HG03354 (cell line): Measurements from ENCODE around the gene MESD.
"Not testable (repeated sequence)": the region's sequence is repeated elsewhere in the genome, so short reads cannot be mapped to it uniquely, and the experiment has no call there.

Experiments
- ATAC-seq: cut with Tn5 transposase; IDR thresholded peaks from one replicate; pipeline ENCODE4 v1.9.1; 2021; ENCODE audit warnings: mild to moderate bottlenecking; ENCODE audit not compliant: unreplicated experiment, poor library complexity, severe bottlenecking

The MESD gene

GRCh38 chr15:80969316-80969715 is 20.3 kb downstream of the MESD start:
- no peak for ATAC-seq

GRCh38 chr15:80967991-80968510 is 21.6 kb downstream of the MESD start:
- no peak for ATAC-seq

GRCh38 chr15:80967451-80967850 is 22.2 kb downstream of the MESD start:
- no peak for ATAC-seq

- ATAC-seq, result no peak
These were observed 23.0 kb downstream of the MESD start for GRCh38 chr15:80966431-80967197.

- ATAC-seq, result not testable (repeated sequence)
These were observed 24.2 kb downstream of the MESD start for GRCh38 chr15:80965454-80965853.

GRCh38 chr15:80958818-80959495 is 30.7 kb downstream of the MESD start:
- ATAC-seq, result no peak

GRCh38 chr15:80957976-80958375 is 31.6 kb downstream of the MESD start:
- no peak for ATAC-seq

- no peak for ATAC-seq
These were observed 32.1 kb downstream of the MESD start for GRCh38 chr15:80957556-80957955.

- not testable (repeated sequence) for ATAC-seq
These were observed 33.8 kb downstream of the MESD start for GRCh38 chr15:80955571-80956452.

- ATAC-seq, result no peak
These were observed 35.5 kb downstream of the MESD start for GRCh38 chr15:80953953-80954778.

- no peak for ATAC-seq
These were observed 36.3 kb downstream of the MESD start for GRCh38 chr15:80953001-80953952.

GRCh38 chr15:80951941-80952340 is 37.7 kb downstream of the MESD start:
- ATAC-seq, result no peak

- ATAC-seq, result no peak
These were observed 39.1 kb downstream of the MESD start for GRCh38 chr15:80950291-80951078.

GRCh38 chr15:80949756-80950155 is 39.9 kb downstream of the MESD start:
- ATAC-seq, result no peak

- no peak for ATAC-seq
These were observed 40.8 kb downstream of the MESD start for GRCh38 chr15:80948651-80949292.

- ATAC-seq, result no peak
These were observed 43.0 kb downstream of the MESD start for GRCh38 chr15:80946576-80946975.

- no peak for ATAC-seq
These were observed 44.0 kb downstream of the MESD start for GRCh38 chr15:80945605-80946004.
